ENCODE data around the gene ZFYVE16.

GRCh38 chr5:80382488-80382887 lies 25.4 kb upstream of the ZFYVE16 start:
- TF ChIP-seq CEBPB (IDR thresholded peaks at IDR 0.05) (no peak), REST (IDR thresholded peaks at IDR 0.05; ENCODE audit: low read depth) (no peak), TCF12 (IDR thresholded peaks at IDR 0.05; ENCODE audit: low read depth) (no peak), EP300 (IDR thresholded peaks at IDR 0.05; ENCODE audit: borderline replicate concordance) (no peak)
